ENCODE results near the gene PPP1R12B.
"Not testable (repeated sequence)": the region's sequence is repeated elsewhere in the genome, so short reads cannot be mapped to it uniquely, and the experiment has no call there.

DNA sequence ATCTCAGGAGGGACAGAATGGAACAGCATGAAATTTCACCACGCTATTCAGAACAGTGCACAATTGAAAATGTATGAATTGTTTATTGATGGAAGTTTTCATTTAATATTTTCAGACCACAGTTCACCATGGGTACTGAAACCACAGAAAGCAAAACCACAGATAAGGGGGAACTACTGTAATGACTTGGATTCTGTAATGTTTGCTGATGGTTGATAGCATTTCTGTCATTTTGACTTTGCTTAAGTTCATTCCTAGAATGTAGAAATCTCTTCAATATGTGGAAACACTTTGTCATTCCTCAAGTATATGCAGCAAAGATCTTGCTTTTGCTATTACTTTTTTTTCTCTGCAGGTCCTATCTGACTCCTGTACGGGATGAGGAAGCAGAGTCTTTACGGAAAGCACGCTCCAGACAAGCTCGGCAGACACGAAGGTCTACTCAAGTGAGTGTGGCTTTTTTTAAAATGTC lies 139.7 kb downstream of the PPP1R12B start:
- TF ChIP-seq, protein P1, sequence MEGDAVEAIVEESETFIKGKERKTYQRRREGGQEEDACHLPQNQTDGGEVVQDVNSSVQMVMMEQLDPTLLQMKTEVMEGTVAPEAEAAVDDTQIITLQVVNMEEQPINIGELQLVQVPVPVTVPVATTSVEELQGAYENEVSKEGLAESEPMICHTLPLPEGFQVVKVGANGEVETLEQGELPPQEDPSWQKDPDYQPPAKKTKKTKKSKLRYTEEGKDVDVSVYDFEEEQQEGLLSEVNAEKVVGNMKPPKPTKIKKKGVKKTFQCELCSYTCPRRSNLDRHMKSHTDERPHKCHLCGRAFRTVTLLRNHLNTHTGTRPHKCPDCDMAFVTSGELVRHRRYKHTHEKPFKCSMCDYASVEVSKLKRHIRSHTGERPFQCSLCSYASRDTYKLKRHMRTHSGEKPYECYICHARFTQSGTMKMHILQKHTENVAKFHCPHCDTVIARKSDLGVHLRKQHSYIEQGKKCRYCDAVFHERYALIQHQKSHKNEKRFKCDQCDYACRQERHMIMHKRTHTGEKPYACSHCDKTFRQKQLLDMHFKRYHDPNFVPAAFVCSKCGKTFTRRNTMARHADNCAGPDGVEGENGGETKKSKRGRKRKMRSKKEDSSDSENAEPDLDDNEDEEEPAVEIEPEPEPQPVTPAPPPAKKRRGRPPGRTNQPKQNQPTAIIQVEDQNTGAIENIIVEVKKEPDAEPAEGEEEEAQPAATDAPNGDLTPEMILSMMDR (IDR thresholded peaks at IDR 0.05) = not testable (repeated sequence)
- not testable (repeated sequence) for TF ChIP-seq POLR2A (IDR thresholded peaks at IDR 0.05)

All from body of pancreas (tissue), 4 donors.